Thyroid gland (tissue), 4 donors: ENCODE results near the gene HACD2. TPM values are rescaled to one million over a fixed set of nuclear protein-coding genes. Genes with fewer than 3 reads are reported as not detected.

Experiments
- DNase-seq, 2 donors: peaks; one replicate each; pipeline ENCODE4 v3.0.0-alpha.2; 2019
- H3K27ac ChIP-seq, 3 donors: fragments of 200-600 bp; sonication (generic); 1 replicate in 2 of 3; 2 replicates in 1 of 3; pipeline ENCODE4 v1.5.1; 2016 to 2019; ENCODE audit warnings: mild to moderate bottlenecking in 1 of 3, moderate library complexity in 1 of 3
- H3K27me3 ChIP-seq: fragments of 200-600 bp; sonication (generic); one replicate; pipeline ENCODE4 v1.5.1; 2019
- H3K36me3 ChIP-seq, 2 donors: fragments of 200-600 bp; sonication (generic); one replicate each; pipeline ENCODE4 v1.5.1; 2016 to 2019
- H3K4me1 ChIP-seq, 2 donors: fragments of 200-600 bp; sonication (generic); one replicate each; pipeline ENCODE4 v1.5.1; 2017 to 2019
- H3K4me3 ChIP-seq, 3 donors: fragments of 200-600 bp; sonication (generic); replicated peaks in 1 of 3; 1 replicate in 2 of 3; 2 replicates in 1 of 3; pipeline ENCODE4 v1.5.1; 2016; ENCODE audit warnings: mild to moderate bottlenecking in 1 of 3
- H3K9me3 ChIP-seq: fragments of 200-600 bp; sonication (generic); one replicate; pipeline ENCODE4 v1.5.1; 2017
- POLR2A ChIP-seq, 2 donors: fragments of 450-650 bp; IDR thresholded peaks; one replicate each; pipeline ENCODE4 v1.6.1; 2017; ENCODE audit warnings: antibody characterized with exemption in 2 of 2, mild to moderate bottlenecking in 2 of 2, moderate library complexity in 1 of 2
- WGBS, 2 donors: methylation state at CpG; one replicate each; pipeline ENCODE4 v1.1.5; 2017; 5-methylcytosine and 5-hydroxymethylcytosine counted together
- intact Hi-C: fragments of 100-400 bp; cut with DNase I; formaldehyde crosslinking; loops from one replicate; pipeline ENCODE4 v1.15.1; 2023
- total RNA-seq, 4 donors: library from RNA; depleted of rRNA; stranded (reverse); fragments of >200 nt; gene quantifications; one replicate each; pipeline ENCODE4 v1.2.3, GENCODE V29; 2016
- TF ChIP-seq, protein P1 (sequence below), 6 experiments: fragments of 200-600 bp in 3 of 6; fragments of 450-650 bp in 3 of 6; sonication (generic) in 3 of 6; IDR thresholded peaks; one replicate each; pipeline ENCODE4 v1.5.1; 2016 to 2019; ENCODE audit warnings: antibody characterized with exemption in 6 of 6, mild to moderate bottlenecking in 2 of 6, inconsistent platforms in 1 of 6, moderate library complexity in 1 of 6

The HACD2 gene
- total RNA-seq, 4 donors from 2014 or later: 27.8 to 38.3 (median 32.2) TPM

DNA sequence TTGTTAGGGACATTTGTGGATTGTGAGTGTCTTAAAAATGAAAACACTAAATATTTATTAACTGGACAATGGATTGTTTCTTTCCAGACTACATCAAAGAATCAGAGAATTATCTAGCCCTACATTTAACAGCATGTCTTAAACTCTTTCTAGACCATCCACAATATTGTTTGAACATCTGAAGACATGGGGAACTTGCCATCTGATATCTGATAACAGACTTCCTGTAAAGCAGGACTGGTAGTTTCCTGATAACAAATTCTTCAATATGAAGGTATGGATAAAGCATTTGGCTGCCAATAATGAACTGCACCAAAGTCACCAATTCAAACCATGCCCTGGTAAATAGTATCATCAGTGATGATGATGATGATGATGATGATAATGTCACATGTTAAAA lies 26.2 kb upstream of the HACD2 start:
- no peak for DNase-seq

DNA sequence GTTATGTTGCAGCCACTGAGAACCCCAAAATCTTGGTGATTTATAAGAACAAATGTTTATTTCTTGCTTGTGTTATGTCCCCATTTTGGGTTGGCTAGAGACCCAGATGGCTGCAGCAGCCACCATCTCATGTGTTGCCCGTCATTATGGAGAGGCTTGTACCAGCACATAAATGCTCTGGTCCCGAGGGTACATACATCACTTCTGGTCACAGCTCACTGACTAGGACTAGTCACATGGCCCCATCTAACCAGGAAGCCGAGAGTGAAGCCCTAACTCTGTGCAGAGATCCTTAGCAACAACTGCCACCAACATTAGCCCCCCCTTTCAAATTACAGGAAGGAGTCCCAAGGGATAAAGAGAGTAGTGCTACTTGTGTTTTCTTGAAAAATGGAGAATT lies 25.5 kb upstream of the HACD2 start:
- Histone ChIP-seq H3K27me3 (no peaks in the 10 kb centered on the region), H3K36me3 (no peaks in the 10 kb centered on the region), H3K4me1 (no peaks in the 10 kb centered on the region), H3K9me3 (no peaks in the 10 kb centered on the region), H3K4me3 (no peak overlapping the region), H3K27ac (no peak overlapping the region)
- TF ChIP-seq, protein P1, sequence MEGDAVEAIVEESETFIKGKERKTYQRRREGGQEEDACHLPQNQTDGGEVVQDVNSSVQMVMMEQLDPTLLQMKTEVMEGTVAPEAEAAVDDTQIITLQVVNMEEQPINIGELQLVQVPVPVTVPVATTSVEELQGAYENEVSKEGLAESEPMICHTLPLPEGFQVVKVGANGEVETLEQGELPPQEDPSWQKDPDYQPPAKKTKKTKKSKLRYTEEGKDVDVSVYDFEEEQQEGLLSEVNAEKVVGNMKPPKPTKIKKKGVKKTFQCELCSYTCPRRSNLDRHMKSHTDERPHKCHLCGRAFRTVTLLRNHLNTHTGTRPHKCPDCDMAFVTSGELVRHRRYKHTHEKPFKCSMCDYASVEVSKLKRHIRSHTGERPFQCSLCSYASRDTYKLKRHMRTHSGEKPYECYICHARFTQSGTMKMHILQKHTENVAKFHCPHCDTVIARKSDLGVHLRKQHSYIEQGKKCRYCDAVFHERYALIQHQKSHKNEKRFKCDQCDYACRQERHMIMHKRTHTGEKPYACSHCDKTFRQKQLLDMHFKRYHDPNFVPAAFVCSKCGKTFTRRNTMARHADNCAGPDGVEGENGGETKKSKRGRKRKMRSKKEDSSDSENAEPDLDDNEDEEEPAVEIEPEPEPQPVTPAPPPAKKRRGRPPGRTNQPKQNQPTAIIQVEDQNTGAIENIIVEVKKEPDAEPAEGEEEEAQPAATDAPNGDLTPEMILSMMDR (IDR thresholded peaks at IDR 0.05): no peak
- TF ChIP-seq POLR2A (IDR thresholded peaks at IDR 0.05): no peak
- intact Hi-C loops: no loop called here
- DNase-seq: no peak
- 36 to 58% methylated on average over 3 of the region's 3 CpGs for WGBS, 2 donors

More for the DNA sequence above, 26.2 kb upstream of the HACD2 start:
- TF ChIP-seq POLR2A (IDR thresholded peaks at IDR 0.05): no peak
- TF ChIP-seq, protein P1 (IDR thresholded peaks at IDR 0.05): no peak
- H3K4me3 ChIP-seq: no peak overlapping the region
- H3K27ac ChIP-seq: no peak overlapping the region
- H3K36me3 ChIP-seq: no peaks in the 10 kb centered on the region
- no peaks in the 10 kb centered on the region for H3K27me3 ChIP-seq
- intact Hi-C loops: no loop called here
- no peaks in the 10 kb centered on the region for H3K4me1 ChIP-seq
- H3K9me3 ChIP-seq: no peaks in the 10 kb centered on the region

DNA sequence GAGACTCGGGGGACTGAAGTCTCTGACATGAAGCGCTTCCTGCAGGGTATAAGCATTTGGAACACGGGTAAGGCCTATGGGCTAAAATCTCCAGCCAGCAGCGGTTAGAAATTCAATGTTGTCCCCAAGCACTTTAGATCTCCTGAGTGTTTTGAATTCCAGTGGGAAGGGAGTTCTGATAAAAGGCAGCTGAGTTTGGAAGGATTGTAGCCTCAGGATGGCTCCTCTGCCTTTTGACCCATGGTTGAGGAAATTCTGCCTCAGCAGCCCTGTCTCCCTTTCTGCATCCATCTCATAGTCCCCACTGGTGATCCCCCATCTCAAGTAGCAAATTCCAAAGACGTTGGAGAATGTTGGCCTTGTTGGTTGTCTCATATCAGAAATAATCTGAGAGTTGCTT lies 24.2 kb upstream of the HACD2 start:
- TF ChIP-seq, protein P1 (IDR thresholded peaks at IDR 0.05): no peak
- TF ChIP-seq POLR2A (IDR thresholded peaks at IDR 0.05): no peak
- intact Hi-C loops: no loop called here
- DNase-seq: no peak
- Histone ChIP-seq H3K4me1 (no peaks in the 10 kb centered on the region), H3K9me3 (no peaks in the 10 kb centered on the region), H3K36me3 (no peaks in the 10 kb centered on the region), H3K27me3 (no peaks in the 10 kb centered on the region), H3K4me3 (no peak overlapping the region), H3K27ac (no peak overlapping the region)
- 86 to 92% methylated on average over 5 of the region's 5 CpGs for WGBS, 2 donors

DNA sequence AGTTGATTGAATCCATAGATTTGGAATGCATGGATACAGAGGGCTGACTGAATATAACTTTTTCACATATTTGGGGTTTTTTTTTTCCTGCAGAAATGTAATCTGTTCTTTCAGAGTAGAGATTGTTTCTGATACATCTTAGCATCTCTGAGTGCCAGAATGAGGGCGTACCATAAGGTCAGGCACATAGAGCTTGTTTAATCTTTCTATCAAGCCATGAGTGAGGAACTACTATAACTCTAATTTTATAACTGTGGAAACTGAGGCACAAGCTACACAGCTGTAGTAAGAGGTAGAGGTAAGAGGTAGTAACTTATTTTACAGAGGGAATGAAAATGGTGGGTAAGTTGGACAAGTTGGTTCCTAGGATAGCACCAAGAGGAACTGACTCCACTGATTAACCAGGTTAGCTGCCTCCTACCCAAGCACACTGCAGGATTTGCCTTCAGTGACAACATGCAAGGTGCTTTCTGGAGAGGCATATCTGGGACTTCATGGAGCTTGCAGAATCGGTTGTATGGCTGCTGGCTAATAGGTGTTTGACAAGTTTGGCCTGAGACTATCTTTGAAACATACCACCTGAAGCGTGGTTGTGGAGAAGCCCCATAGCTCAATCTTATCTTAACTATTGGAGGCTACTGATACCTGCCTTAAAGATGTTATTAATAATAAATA lies 23.5 kb upstream of the HACD2 start:
- Histone ChIP-seq H3K9me3 (no peaks in the 10 kb centered on the region), H3K4me1 (no peaks in the 10 kb centered on the region), H3K27ac (no peak overlapping the region), H3K27me3 (no peaks in the 10 kb centered on the region), H3K36me3 (no peaks in the 10 kb centered on the region), H3K4me3 (no peak overlapping the region)
- TF ChIP-seq POLR2A (IDR thresholded peaks at IDR 0.05): no peak
- TF ChIP-seq, protein P1 (IDR thresholded peaks at IDR 0.05): no peak
- WGBS, 2 donors: 92% methylated on average over 3 of the region's 3 CpGs
- intact Hi-C loops: no loop called here
- DNase-seq: no peak

DNA sequence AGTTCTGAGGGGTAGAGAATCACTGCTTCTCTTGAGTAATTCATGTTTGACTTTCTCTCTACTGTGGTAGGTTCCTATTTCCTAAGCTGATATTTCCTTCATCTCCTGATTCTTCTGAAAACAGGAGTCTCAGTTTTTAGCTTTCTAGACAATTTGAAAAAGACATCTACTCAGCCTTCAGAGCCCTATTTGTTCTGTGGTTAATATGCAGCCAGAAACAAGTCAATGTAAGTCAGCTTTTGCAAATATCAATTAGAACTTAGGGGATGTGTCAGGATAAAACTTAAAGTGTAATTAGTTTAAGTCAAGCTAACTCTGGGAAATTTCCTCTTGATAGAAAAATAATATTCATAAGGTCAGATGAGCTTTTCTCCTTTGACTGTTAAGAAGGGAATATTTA lies 21.7 kb upstream of the HACD2 start:
- TF ChIP-seq POLR2A (IDR thresholded peaks at IDR 0.05): no peak
- TF ChIP-seq, protein P1 (IDR thresholded peaks at IDR 0.05): no peak
- Histone ChIP-seq H3K36me3 (no peaks in the 10 kb centered on the region), H3K27me3 (no peaks in the 10 kb centered on the region), H3K9me3 (no peaks in the 10 kb centered on the region), H3K27ac (no peak overlapping the region), H3K4me3 (no peak overlapping the region), H3K4me1 (no peaks in the 10 kb centered on the region)
- no peak for DNase-seq
- intact Hi-C loops: no loop called here
